Caco-2 (cell line): ENCODE results near the gene KRTAP10-2. TPM values are rescaled to one million over a fixed set of nuclear protein-coding genes. Genes with fewer than 3 reads are reported as not detected.

Experiments
- BruUV-seq: library from RNA; stranded (reverse); fragments of 400-500 nt; replicated peaks from 2 replicates; lab custom pipeline; 2021; lab: Mats Ljungman, UMichigan
- CTCF ChIA-PET: fragments of 300-600 bp; sonication (Branson Sonifier 250); formaldehyde crosslinking; loops from one replicate; lab custom pipeline; 2022; ENCODE audit warnings: antibody characterized with exemption; lab: Charles Lee
- POLR2A ChIA-PET: fragments of 300-600 bp; sonication (Branson Sonifier 250); formaldehyde crosslinking; loops from one replicate; lab custom pipeline; 2022; ENCODE audit warnings: antibody characterized with exemption; lab: Charles Lee
- DNase-seq, 2 experiments: peaks; one replicate each; pipeline versions ENCODE4 v3.0.0 to v3.0.0-alpha.2; 2020 to 2022
- H3K27me3 ChIP-seq: replicated peaks from 2 replicates; pipeline ENCODE4 v1.6.0; 2011; ENCODE audit warnings: low read length; ENCODE audit not compliant: control insufficient read depth, insufficient read depth
- H3K36me3 ChIP-seq: 2 replicates; pipeline ENCODE4 v1.5.1; 2011; ENCODE audit warnings: low read length; ENCODE audit not compliant: control insufficient read depth, insufficient read depth
- H3K4me1 ChIP-seq: fragments of 250-450 bp; sonication (Bioruptor Pico); 2 replicates; pipeline ENCODE4 v1.5.1; 2020; ENCODE audit warnings: mild to moderate bottlenecking
- H3K4me3 ChIP-seq: 2 replicates; pipeline ENCODE4 v1.5.1; 2011; ENCODE audit warnings: low read depth, mild to moderate bottlenecking, control low read depth, low read length
- H3K9me3 ChIP-seq: fragments of 250-450 bp; sonication (Bioruptor Pico); 2 replicates; pipeline ENCODE4 v1.5.1; 2020; ENCODE audit warnings: mild to moderate bottlenecking, moderate library complexity
- H3K27ac Mint-ChIP-seq: one replicate; pipeline ENCODE4 v1.8.0; 2022; ENCODE audit warnings: mixed read lengths; ENCODE audit not compliant: unreplicated experiment
- H3K27me3 Mint-ChIP-seq: one replicate; pipeline ENCODE4 v1.8.0; 2022; ENCODE audit warnings: mixed read lengths; ENCODE audit not compliant: insufficient read depth, unreplicated experiment
- H3K36me3 Mint-ChIP-seq: one replicate; pipeline ENCODE4 v1.8.0; 2022; ENCODE audit warnings: mild to moderate bottlenecking, mixed read lengths; ENCODE audit not compliant: insufficient read depth, unreplicated experiment
- H3K4me1 Mint-ChIP-seq: one replicate; pipeline ENCODE4 v1.8.0; 2022; ENCODE audit warnings: low read depth, mixed read lengths; ENCODE audit not compliant: unreplicated experiment
- H3K4me3 Mint-ChIP-seq: one replicate; pipeline ENCODE4 v1.8.0; 2022; ENCODE audit warnings: mild to moderate bottlenecking, moderate library complexity, mixed read lengths; ENCODE audit not compliant: unreplicated experiment
- H3K9me3 Mint-ChIP-seq: one replicate; pipeline ENCODE4 v1.8.0; 2022; ENCODE audit warnings: mixed read lengths; ENCODE audit not compliant: unreplicated experiment
- CTCF ChIP-seq, 2 experiments: fragments of 200-600 bp in 1 of 2; IDR thresholded peaks; 1 replicate in 1 of 2; 2 replicates in 1 of 2; pipeline versions ENCODE4 v1.5.1 to v1.8.0; 2011 to 2022; ENCODE audit warnings: antibody characterized with exemption in 1 of 2, control low read depth in 1 of 2, inconsistent platforms in 1 of 2, low read depth in 1 of 2, low read length in 1 of 2, mild to moderate bottlenecking in 1 of 2, moderate library complexity in 1 of 2; ENCODE audit not compliant: insufficient read depth in 1 of 2, severe bottlenecking in 1 of 2, unreplicated experiment in 1 of 2
- intact Hi-C: fragments of 100-400 bp; cut with micrococcal nuclease; formaldehyde crosslinking; loops from one replicate; pipeline ENCODE4 v1.10.0; 2022; ENCODE audit not compliant: unreplicated experiment
- total RNA-seq: library from RNA; stranded (reverse); gene quantifications from 2 replicates; pipeline ENCODE4 v1.2.3, GENCODE V29; 2022

Gene KRTAP10-2
- total RNA-seq, 1 experiment from 2014 or later = not detected

- Histone ChIP-seq H3K4me3 (no peak overlapping the region), H3K9me3 (no peaks in the 10 kb centered on the region), H3K27me3 (no peaks in the 10 kb centered on the region), H3K36me3 (no peaks in the 10 kb centered on the region), H3K4me1 (peaks cover 9% of the 10 kb centered on the region)
- Mint-ChIP-seq H3K27me3 (no peaks in the 10 kb centered on the region), H3K36me3 (no peaks in the 10 kb centered on the region), H3K27ac (no peak overlapping the region), H3K4me1 (no peaks in the 10 kb centered on the region), H3K9me3 (no peaks in the 10 kb centered on the region), H3K4me3 (no peak overlapping the region)
- BruUV-seq = no TSS peak
- TF ChIP-seq CTCF (IDR thresholded peaks at IDR 0.05; ENCODE audit: insufficient read depth in 1 of 2, low read depth in 1 of 2, low read length in 1 of 2, severe bottlenecking in 1 of 2, unreplicated experiment in 1 of 2) = no peak
- intact Hi-C loops = no loop called here
- no peak for DNase-seq
- CTCF ChIA-PET = no interaction called here
- POLR2A ChIA-PET = no interaction called here
Observed at GRCh38 chr21:44508711-44509445, 42.4 kb downstream of the KRTAP10-2 start.

- H3K36me3 Mint-ChIP-seq = no peaks in the 10 kb centered on the region
- intact Hi-C loops = no loop called here
- no TSS peak for BruUV-seq
- H3K27me3 Mint-ChIP-seq = no peaks in the 10 kb centered on the region
- ChIA-PET POLR2A (no interaction called here), CTCF (no interaction called here)
- H3K4me3 Mint-ChIP-seq = no peak overlapping the region
- H3K4me1 Mint-ChIP-seq = no peaks in the 10 kb centered on the region
- H3K4me1 ChIP-seq = peaks cover 9% of the 10 kb centered on the region
- DNase-seq = no peak
- H3K9me3 ChIP-seq = no peaks in the 10 kb centered on the region
- TF ChIP-seq CTCF (IDR thresholded peaks at IDR 0.05; ENCODE audit: insufficient read depth in 1 of 2, low read depth in 1 of 2, low read length in 1 of 2, severe bottlenecking in 1 of 2, unreplicated experiment in 1 of 2) = no peak
- no peaks in the 10 kb centered on the region for H3K36me3 ChIP-seq
- H3K9me3 Mint-ChIP-seq = no peaks in the 10 kb centered on the region
- H3K27ac Mint-ChIP-seq = no peak overlapping the region
- H3K4me3 ChIP-seq = no peak overlapping the region
- no peaks in the 10 kb centered on the region for H3K27me3 ChIP-seq
Observed at GRCh38 chr21:44508426-44508710, 42.9 kb downstream of the KRTAP10-2 start.

GRCh38 chr21:44507673-44508425, 43.5 kb downstream of the KRTAP10-2 start:
- no peak overlapping the region for H3K4me3 ChIP-seq
- Mint-ChIP-seq H3K4me3 (no peak overlapping the region), H3K27ac (no peak overlapping the region), H3K36me3 (no peaks in the 10 kb centered on the region), H3K4me1 (no peaks in the 10 kb centered on the region), H3K27me3 (no peaks in the 10 kb centered on the region), H3K9me3 (no peaks in the 10 kb centered on the region)
- CTCF ChIA-PET = no interaction called here
- intact Hi-C loops = no loop called here
- no peaks in the 10 kb centered on the region for H3K36me3 ChIP-seq
- no peak for TF ChIP-seq CTCF (IDR thresholded peaks at IDR 0.05; ENCODE audit: insufficient read depth in 1 of 2, low read depth in 1 of 2, low read length in 1 of 2, severe bottlenecking in 1 of 2, unreplicated experiment in 1 of 2)
- POLR2A ChIA-PET = no interaction called here
- H3K27me3 ChIP-seq = no peaks in the 10 kb centered on the region
- no TSS peak for BruUV-seq
- no peaks in the 10 kb centered on the region for H3K9me3 ChIP-seq
- H3K4me1 ChIP-seq = peaks cover 9% of the 10 kb centered on the region
- DNase-seq = no peak
